ENCODE measurements around the gene VEPH1. TPM values are rescaled to one million over a fixed set of nuclear protein-coding genes. Genes with fewer than 3 reads are reported as not detected.

The VEPH1 gene
- polyA plus RNA-seq, 3 donors from 2014 or later = 0.94 TPM; not detected in 2

- Mint-ChIP-seq H3K9me3 (peaks cover 0 to 9% (median 0%) of the 10 kb centered on the region in 6 donors), H3K4me3 (no peak overlapping the region), H3K4me1 (no peaks in the 10 kb centered on the region), H3K27me3 (ENCODE audit: low read depth in 3 of 3) (peaks cover 0 to 6% (median 3%) of the 10 kb centered on the region in 3 donors), H3K27ac (no peak overlapping the region), H3K36me3 (no peaks in the 10 kb centered on the region)
- no peak for DNase-seq
Measured at GRCh38 chr3:157313186-157313585, 190.0 kb downstream of the VEPH1 start.

- DNase-seq = no peak
- peaks cover 0 to 6% (median 3%) of the 10 kb centered on the region in 3 donors for H3K27me3 Mint-ChIP-seq (ENCODE audit: low read depth in 3 of 3)
- H3K9me3 Mint-ChIP-seq = peaks cover 0 to 5% (median 0%) of the 10 kb centered on the region in 6 donors
- no peak overlapping the region for H3K4me3 Mint-ChIP-seq
- H3K36me3 Mint-ChIP-seq = no peaks in the 10 kb centered on the region
- no peaks in the 10 kb centered on the region for H3K4me1 Mint-ChIP-seq
- no peak overlapping the region for H3K27ac Mint-ChIP-seq
Measured at GRCh38 chr3:157312376-157312745, 190.9 kb downstream of the VEPH1 start.

- Mint-ChIP-seq H3K27ac (no peak overlapping the region), H3K9me3 (peaks cover 0 to 4% (median 0%) of the 10 kb centered on the region in 6 donors), H3K4me3 (no peak overlapping the region), H3K4me1 (no peaks in the 10 kb centered on the region), H3K27me3 (ENCODE audit: low read depth in 3 of 3) (peaks cover 0 to 6% (median 3%) of the 10 kb centered on the region in 3 donors), H3K36me3 (no peaks in the 10 kb centered on the region)
- no peak for DNase-seq
Measured at GRCh38 chr3:157311633-157312375, 191.4 kb downstream of the VEPH1 start.

- no peaks in the 10 kb centered on the region for H3K4me1 Mint-ChIP-seq
- H3K9me3 Mint-ChIP-seq = peaks cover 0 to 4% (median 0%) of the 10 kb centered on the region in 6 donors
- no peak for DNase-seq
- H3K27ac Mint-ChIP-seq = no peak overlapping the region
- no peaks in the 10 kb centered on the region for H3K36me3 Mint-ChIP-seq
- no peak overlapping the region for H3K4me3 Mint-ChIP-seq
- peaks cover 0 to 6% (median 3%) of the 10 kb centered on the region in 3 donors for H3K27me3 Mint-ChIP-seq (ENCODE audit: low read depth in 3 of 3)
Measured at GRCh38 chr3:157310329-157311052, 192.7 kb downstream of the VEPH1 start.

- H3K27me3 Mint-ChIP-seq (ENCODE audit: low read depth in 3 of 3) = peaks cover 0 to 8% (median 1%) of the 10 kb centered on the region in 3 donors
- peaks cover 0 to 1% (median 0%) of the 10 kb centered on the region in 6 donors for H3K9me3 Mint-ChIP-seq
- DNase-seq = no peak
- H3K4me3 Mint-ChIP-seq = no peak overlapping the region
- H3K36me3 Mint-ChIP-seq = no peaks in the 10 kb centered on the region
- no peaks in the 10 kb centered on the region for H3K4me1 Mint-ChIP-seq
- H3K27ac Mint-ChIP-seq = no peak overlapping the region
Measured at GRCh38 chr3:157306502-157306901, 196.7 kb downstream of the VEPH1 start.

- H3K4me3 Mint-ChIP-seq = no peak overlapping the region
- H3K9me3 Mint-ChIP-seq = peaks cover 0 to 1% (median 0%) of the 10 kb centered on the region in 6 donors
- H3K36me3 Mint-ChIP-seq = no peaks in the 10 kb centered on the region
- no peak for DNase-seq
- H3K4me1 Mint-ChIP-seq = no peaks in the 10 kb centered on the region
- peaks cover 0 to 7% (median 1%) of the 10 kb centered on the region in 3 donors for H3K27me3 Mint-ChIP-seq (ENCODE audit: low read depth in 3 of 3)
- H3K27ac Mint-ChIP-seq = no peak overlapping the region
Measured at GRCh38 chr3:157305392-157305791, 197.8 kb downstream of the VEPH1 start.

GRCh38 chr3:157301755-157302154, 201.5 kb downstream of the VEPH1 start:
- no peaks in the 10 kb centered on the region for H3K9me3 Mint-ChIP-seq
- peaks cover 0 to 4% (median 1%) of the 10 kb centered on the region in 3 donors for H3K27me3 Mint-ChIP-seq (ENCODE audit: low read depth in 3 of 3)
- H3K4me3 Mint-ChIP-seq = no peak overlapping the region
- H3K27ac Mint-ChIP-seq = no peak overlapping the region
- no peak for DNase-seq
- H3K4me1 Mint-ChIP-seq = no peaks in the 10 kb centered on the region
- no peaks in the 10 kb centered on the region for H3K36me3 Mint-ChIP-seq

GRCh38 chr3:157300981-157301663, 202.1 kb downstream of the VEPH1 start:
- no peaks in the 10 kb centered on the region for H3K9me3 Mint-ChIP-seq
- H3K4me1 Mint-ChIP-seq = no peaks in the 10 kb centered on the region
- no peak overlapping the region for H3K27ac Mint-ChIP-seq
- H3K4me3 Mint-ChIP-seq = no peak overlapping the region
- no peaks in the 10 kb centered on the region for H3K36me3 Mint-ChIP-seq
- H3K27me3 Mint-ChIP-seq (ENCODE audit: low read depth in 3 of 3) = peaks cover 0 to 4% (median 1%) of the 10 kb centered on the region in 3 donors
- no peak for DNase-seq

GRCh38 chr3:157300094-157300493, 203.1 kb downstream of the VEPH1 start:
- H3K9me3 Mint-ChIP-seq = no peaks in the 10 kb centered on the region
- no peak overlapping the region for H3K27ac Mint-ChIP-seq
- H3K4me3 Mint-ChIP-seq = no peak overlapping the region
- DNase-seq = no peak
- peaks cover 0 to 4% (median 1%) of the 10 kb centered on the region in 3 donors for H3K27me3 Mint-ChIP-seq (ENCODE audit: low read depth in 3 of 3)
- no peaks in the 10 kb centered on the region for H3K36me3 Mint-ChIP-seq
- no peaks in the 10 kb centered on the region for H3K4me1 Mint-ChIP-seq

GRCh38 chr3:157297328-157297915, 205.8 kb downstream of the VEPH1 start:
- no peaks in the 10 kb centered on the region for H3K4me1 Mint-ChIP-seq

GRCh38 chr3:157294953-157295352, 208.3 kb downstream of the VEPH1 start:
- no peaks in the 10 kb centered on the region for H3K4me1 Mint-ChIP-seq
- H3K4me3 Mint-ChIP-seq = no peak overlapping the region
- H3K27me3 Mint-ChIP-seq (ENCODE audit: low read depth in 3 of 3) = peaks cover 0 to 2% (median 2%) of the 10 kb centered on the region in 3 donors
- H3K27ac Mint-ChIP-seq = no peak overlapping the region
- no peak for DNase-seq
- H3K36me3 Mint-ChIP-seq = no peaks in the 10 kb centered on the region
- no peaks in the 10 kb centered on the region for H3K9me3 Mint-ChIP-seq

More at GRCh38 chr3:157297328-157297915, 205.8 kb downstream of the VEPH1 start:
- Mint-ChIP-seq H3K9me3 (no peaks in the 10 kb centered on the region), H3K36me3 (no peaks in the 10 kb centered on the region), H3K27ac (no peak overlapping the region), H3K4me3 (no peak overlapping the region), H3K27me3 (ENCODE audit: low read depth in 3 of 3) (peaks cover 0 to 2% (median 2%) of the 10 kb centered on the region in 3 donors)
- DNase-seq = no peak

GRCh38 chr3:157294491-157294890, 208.7 kb downstream of the VEPH1 start:
- peaks cover 0 to 2% (median 2%) of the 10 kb centered on the region in 3 donors for H3K27me3 Mint-ChIP-seq (ENCODE audit: low read depth in 3 of 3)
- DNase-seq = no peak
- H3K36me3 Mint-ChIP-seq = no peaks in the 10 kb centered on the region
- no peaks in the 10 kb centered on the region for H3K4me1 Mint-ChIP-seq
- H3K27ac Mint-ChIP-seq = no peak overlapping the region
- H3K4me3 Mint-ChIP-seq = no peak overlapping the region
- H3K9me3 Mint-ChIP-seq = no peaks in the 10 kb centered on the region

GRCh38 chr3:157290766-157291165, 212.4 kb downstream of the VEPH1 start:
- no peaks in the 10 kb centered on the region for H3K36me3 Mint-ChIP-seq
- peaks cover 2 to 3% (median 2%) of the 10 kb centered on the region in 3 donors for H3K27me3 Mint-ChIP-seq (ENCODE audit: low read depth in 3 of 3)
- DNase-seq = no peak
- no peak overlapping the region for H3K4me3 Mint-ChIP-seq
- H3K4me1 Mint-ChIP-seq = no peaks in the 10 kb centered on the region
- no peaks in the 10 kb centered on the region for H3K9me3 Mint-ChIP-seq
- H3K27ac Mint-ChIP-seq = no peak overlapping the region
